NCI-H69 (cell line): ENCODE measurements around the gene RUNX3.
"Not testable (repeated sequence)": the region's sequence is repeated elsewhere in the genome, so short reads cannot be mapped to it uniquely, and the experiment has no call there.

ENCODE experiments used
- DNase-seq: peaks from one replicate; lab custom pipeline; 2025; lab: John Stamatoyannopoulos, UW

RUNX3 gene

DNA sequence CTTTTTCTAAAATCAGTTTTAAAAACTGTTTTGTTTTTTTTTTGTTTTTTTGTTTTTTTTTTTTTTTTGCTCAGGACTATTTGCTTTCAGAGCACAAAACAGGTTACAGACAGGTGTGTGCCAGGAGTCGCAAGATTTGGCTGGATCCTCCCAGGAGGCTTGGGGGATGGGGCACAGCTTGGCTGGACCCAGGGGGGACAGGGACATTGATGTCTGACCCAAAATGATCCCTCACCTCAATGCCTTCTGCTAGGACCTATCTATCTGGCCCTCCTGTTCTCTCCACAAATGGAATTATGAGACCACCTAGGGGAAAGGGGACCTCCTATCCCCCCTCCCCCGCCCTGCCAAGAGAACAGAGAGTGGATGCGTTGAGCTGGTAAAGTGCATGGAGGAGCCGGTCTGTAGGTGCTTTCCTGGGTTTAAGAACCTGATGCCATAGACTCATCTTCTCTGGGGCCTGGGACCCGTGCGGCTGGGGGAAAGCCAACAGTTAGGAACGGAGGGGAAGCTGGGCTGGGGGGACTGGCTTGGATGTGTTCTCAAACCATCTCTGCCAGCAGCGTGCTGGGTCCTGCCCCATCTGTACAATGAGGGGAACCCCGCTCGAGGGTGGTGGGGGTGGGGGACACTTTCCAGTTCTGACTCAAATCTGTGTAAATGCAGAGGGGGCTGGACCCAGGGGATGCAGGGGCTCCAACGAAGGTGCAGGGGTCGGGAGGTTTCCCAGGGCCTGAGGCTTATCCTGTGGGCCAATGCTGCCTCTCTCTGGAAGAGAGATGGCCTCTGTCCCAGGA is 28.9 kb downstream of the RUNX3 start:
- no peak for DNase-seq

DNA sequence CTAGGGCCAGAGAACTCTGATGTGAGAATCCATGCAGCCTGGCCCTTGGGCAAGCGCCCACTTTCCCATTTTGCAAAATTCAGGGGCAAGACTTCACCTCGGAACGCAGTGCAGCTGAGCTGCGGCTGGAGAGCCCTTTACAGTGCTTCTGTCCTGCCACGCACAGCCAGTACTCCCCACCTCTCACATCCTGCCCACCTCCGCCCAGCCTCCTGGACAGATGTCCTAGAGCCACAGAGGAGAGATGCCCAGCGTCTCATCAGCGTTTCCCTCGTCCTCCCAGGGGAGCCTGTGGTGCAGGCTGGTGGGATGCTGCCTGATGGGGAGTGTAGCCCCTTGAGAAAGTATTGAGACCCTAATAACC is 29.6 kb downstream of the RUNX3 start:
- no peak for DNase-seq

- no peak for DNase-seq
Measured at GRCh38 chr1:24899581-24900485, 30.2 kb downstream of the RUNX3 start.

GRCh38 chr1:24898909-24899439 is 31.1 kb downstream of the RUNX3 start:
- no peak for DNase-seq

DNA sequence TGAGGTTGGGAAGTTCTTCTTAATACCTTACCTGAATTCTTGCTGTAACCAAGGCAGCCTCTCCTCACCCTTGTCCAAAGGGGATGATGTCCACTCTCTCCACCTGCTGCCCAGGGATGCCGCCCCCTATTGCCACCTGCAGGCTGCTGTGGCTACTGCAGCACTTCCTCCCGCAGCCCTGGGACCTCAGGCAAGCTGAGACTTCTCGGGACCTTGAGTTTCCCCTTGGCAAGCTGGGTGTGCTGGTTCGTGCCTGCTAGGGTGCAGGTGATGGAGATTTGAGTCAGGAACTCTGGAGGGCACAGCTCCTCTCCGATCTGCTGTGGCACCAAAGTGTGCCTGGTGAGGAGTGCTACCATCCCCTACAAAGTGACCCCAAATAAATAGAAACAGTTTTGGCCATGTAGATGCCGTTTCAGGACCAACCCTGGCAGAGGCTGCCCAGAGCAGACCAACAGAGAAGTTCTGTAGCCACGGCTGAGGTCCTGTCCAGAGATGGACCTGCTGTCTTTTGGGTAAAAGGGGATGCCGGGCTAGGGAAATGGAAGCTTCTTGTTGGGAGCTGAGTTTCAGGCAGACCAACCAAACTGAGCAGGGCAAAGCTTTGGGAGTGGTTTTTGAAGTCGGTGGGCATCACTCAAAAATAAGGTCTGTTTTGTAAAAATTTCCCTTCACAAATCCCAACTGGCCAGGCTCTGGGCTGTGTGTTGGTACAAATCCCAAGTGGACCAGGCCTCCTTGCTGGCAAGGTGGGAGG is 31.7 kb downstream of the RUNX3 start:
- DNase-seq: no peak

DNA sequence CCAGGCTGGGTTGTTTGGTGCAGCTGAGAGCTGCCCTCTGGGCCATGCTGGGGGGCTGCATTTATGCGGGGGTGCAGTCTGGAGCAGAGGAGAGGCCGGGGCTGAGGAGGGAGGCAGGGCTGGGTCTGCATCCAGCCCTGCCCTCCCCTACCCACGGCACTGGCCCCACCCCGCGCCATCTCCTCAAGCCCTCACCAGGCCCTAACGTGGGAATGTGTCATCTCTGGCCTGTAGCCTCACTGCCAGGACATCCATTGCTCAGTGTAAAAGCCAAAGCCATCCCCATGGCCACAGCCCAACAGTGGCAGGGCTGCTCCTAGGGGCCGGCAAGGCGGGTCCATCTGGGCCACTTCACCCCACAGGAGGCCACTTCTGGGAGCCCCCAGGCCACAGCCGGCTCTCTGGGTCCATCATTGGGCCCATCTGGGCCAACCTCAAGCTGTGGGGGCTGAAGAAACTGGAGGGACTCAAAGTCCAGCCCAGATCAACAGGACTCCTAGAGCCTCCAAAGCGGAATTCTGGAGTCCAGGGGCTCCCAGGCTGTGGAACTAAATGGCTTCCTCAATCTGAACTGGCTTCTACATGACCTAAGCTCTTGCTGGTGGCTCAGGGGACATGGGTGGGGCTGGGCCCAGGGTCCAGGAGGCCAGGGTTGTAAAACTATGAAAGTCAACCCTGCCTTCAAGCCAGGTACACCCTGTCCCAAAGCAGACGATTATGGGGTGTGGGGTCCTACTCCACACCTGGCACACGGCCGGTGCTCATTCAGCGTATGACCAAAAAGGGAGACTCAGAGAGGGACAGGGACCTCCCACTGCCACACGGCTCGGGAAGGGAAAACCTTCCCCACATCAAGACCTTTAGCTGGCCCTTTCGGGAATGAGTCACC is 32.6 kb downstream of the RUNX3 start:
- no peak for DNase-seq

DNA sequence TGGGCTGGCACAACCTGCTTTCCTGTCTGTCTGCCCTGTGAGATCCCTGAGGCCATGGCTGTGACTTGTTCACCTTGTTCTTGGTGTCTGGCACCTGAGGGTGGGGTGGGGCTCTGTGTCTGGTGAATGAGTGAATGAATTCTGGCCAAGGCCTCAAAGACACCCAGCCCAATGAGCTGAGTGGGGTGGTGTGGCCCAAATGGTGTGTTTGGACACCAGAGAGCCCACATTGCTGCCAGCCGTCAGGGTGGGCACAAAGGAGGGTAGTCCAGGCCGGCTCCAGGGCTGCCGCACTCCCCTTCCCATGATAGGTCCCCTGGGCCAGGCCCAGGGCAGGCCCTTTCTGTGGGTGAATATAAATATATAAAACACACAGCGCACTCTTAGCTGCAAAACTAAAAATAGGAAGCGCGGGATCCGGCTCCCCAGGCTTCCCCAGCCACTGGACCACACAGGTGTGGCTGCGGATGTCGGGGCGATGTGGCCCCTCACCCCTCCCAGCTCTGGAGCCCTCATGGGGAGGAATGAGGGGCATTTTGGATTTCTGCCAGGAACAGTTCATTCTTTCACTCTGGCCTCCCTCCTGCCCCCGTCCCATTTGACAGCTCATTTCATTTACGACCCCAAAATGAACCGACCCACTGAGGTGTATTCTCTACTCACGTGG is 33.3 kb downstream of the RUNX3 start:
- no peak for DNase-seq

- no peak for DNase-seq
Measured at GRCh38 chr1:24896176-24896575, 33.9 kb downstream of the RUNX3 start.

- no peak for DNase-seq
Measured at GRCh38 chr1:24895511-24895910, 34.6 kb downstream of the RUNX3 start.

GRCh38 chr1:24894002-24894401 is 36.1 kb downstream of the RUNX3 start:
- no peak for DNase-seq

DNA sequence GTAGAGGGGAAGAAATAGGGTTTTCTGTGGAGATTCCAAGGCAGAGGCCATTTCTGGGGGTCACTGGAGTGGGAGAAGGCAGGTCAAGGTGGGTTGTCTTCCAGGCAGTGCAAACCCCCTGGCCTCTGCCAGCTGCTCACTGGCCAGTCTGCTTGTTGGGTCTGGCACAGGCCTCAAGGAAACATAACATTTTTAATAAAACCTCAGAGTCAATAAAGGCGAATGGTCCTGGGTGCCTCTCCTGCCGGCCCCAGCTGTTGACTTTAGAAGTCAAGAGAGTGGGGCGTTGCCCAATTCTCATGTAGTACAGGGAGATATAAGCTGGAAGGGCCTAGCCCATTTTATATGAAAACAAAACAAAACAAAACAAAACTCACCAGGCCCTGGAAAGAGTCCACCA is 36.6 kb downstream of the RUNX3 start:
- no peak for DNase-seq

DNA sequence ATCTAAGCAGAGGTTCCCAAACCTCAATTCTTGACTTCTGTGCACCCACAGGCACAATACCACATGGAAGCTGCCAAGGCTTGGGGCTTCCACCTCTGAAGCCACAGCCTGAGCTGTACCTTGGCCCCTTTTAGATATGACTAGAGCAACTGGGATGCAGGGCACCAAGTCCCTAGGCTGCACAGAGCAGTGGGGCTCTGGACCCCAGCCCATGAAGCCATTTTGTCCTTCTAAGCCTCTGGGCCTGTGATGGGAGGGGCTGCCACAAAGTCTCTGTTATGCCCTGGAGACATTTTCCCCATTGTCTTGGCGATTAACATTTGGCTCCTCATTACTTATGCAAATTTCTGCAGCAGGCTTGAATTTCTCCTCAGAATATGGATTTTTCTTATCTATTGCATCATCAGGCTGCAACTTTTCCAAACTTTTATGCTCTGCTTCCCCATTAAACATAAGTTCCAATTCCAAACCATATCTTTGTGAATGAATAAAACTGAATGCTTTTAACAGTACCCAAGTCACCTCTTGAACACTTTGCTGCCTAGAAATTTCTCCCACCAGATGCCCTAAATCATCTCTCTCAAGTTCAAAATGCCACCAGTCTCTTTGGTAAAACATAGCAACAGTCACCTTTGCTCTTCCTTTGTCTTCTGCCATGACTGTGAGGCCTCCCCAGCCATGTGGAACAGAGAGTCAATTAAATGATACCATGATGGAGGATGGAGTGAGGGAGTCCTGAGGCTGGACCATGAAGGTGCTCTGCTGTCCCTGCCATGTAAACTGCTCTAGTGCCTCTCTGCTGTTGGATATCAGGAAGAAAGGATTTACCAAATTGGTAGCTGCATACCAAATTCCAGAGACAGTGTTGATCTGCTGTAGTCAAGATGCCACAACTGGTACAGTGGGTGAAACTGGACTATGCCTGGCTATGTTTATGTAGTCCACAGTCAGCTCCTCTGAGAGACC is 37.6 kb downstream of the RUNX3 start:
- DNase-seq: no peak

GRCh38 chr1:24891367-24891766 is 38.7 kb downstream of the RUNX3 start:
- not testable (repeated sequence) for DNase-seq

- DNase-seq: no peak
Measured at GRCh38 chr1:24890887-24891286, 39.2 kb downstream of the RUNX3 start.

DNA sequence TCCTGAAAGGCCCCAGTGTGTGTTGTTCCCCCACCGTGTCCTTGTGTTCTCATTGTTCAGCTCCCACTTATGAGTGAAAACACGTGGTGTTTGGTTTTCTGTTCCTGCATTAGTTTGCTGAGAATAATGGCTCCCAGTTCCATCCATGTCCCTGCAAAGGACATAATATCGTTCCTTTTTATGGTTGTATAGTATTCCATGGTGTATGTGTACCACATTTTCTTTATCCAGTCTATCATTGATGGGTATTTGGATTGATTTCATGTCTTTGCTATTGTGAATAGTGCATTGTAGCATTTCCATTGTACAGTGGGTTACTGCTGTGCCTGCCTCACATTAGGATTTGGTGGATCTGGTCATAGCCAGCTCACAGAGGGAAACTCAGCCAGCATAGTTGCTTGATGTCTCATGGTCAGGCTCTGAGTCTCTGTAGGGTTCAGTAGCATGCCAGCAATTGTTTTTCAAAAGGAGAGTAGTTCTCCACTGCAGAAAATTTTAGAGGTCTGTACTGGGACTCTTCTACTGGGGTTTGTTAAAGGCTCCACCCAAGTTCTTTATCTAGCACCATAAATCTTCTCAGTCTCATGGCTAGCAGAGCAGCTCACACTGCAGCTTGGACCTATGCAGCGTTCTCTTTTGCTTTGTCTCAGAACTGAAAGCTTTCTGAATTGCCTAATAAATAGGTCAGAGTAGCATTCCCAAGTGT is 41.0 kb downstream of the RUNX3 start:
- DNase-seq: no peak

GRCh38 chr1:24888061-24888970 is 41.8 kb downstream of the RUNX3 start:
- DNase-seq: no peak

DNA sequence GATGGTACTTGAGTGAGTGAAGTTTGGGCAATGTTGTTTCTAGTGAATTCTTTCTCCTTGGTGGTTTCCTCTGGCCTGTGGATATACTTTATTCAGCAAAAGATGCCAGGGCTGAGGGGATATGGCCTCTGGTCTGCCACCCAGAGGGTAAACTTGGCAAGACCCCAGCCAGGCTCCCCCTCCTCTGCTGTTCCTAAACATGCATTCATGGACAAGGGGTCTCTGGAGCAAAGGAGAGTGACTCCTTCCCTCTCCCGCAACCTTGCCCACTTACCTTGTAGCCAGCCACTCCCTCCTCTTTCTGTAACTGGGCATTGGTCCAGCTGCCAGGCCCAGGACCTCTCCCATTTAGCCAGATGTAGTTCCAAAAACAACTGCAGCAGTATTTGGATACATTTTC is 43.8 kb downstream of the RUNX3 start:
- DNase-seq: no peak

DNA sequence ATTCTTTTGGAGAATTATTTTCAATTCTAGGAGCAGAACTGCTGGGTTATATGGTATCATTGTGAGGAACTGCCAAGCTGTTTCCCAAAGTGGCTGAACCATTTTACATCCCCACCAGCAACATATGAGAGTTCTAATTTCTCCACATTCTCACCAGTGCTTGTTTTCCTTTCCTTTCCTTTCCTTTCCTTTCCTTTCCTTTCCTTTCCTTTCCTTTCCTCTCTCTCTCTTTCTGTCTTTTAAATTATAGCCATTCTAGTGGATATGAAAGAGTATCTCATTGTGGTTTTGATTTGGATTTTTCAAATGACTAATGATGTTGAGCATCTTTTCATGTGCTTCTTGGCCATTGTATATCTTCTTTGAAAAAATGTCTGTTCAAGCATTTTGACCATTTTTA is 45.3 kb downstream of the RUNX3 start:
- no peak for DNase-seq
